CD4-positive, alpha-beta T cell treated with Interleukin-21 for 1 hour (primary cell): ENCODE results near the gene LAMC1.
A peak's percentile ranks its signal among the peaks of the same experiment; 100 is the strongest.

Experiments
- DNase-seq: peaks from one replicate; pipeline ENCODE4 v3.0.0-alpha.2; 2020

LAMC1 gene

GRCh38 chr1:183152180-183152579 is 129.0 kb downstream of the LAMC1 start:
- DNase-seq = no peak

- DNase-seq = no peak
Measured at GRCh38 chr1:183155939-183156338, 132.7 kb downstream of the LAMC1 start.

GRCh38 chr1:183159960-183160359 is 136.7 kb downstream of the LAMC1 start:
- no peak for DNase-seq

- DNase-seq = no peak
Measured at GRCh38 chr1:183161391-183161790, 138.2 kb downstream of the LAMC1 start.

GRCh38 chr1:183163316-183163715 is 140.1 kb downstream of the LAMC1 start:
- DNase-seq = no peak

- DNase-seq = no peak
Measured at GRCh38 chr1:183164340-183164739, 141.1 kb downstream of the LAMC1 start.

GRCh38 chr1:183164963-183165362 is 141.7 kb downstream of the LAMC1 start:
- DNase-seq = no peak

- DNase-seq = no peak
Measured at GRCh38 chr1:183165456-183165855, 142.2 kb downstream of the LAMC1 start.

GRCh38 chr1:183166454-183166853 is 143.2 kb downstream of the LAMC1 start:
- no peak for DNase-seq

- DNase-seq = no peak
Measured at GRCh38 chr1:183167676-183168075, 144.5 kb downstream of the LAMC1 start.

GRCh38 chr1:183168308-183168707 is 145.1 kb downstream of the LAMC1 start:
- no peak for DNase-seq

- DNase-seq = no peak
Measured at GRCh38 chr1:183173828-183174227, 150.6 kb downstream of the LAMC1 start.

- DNase-seq = no peak
Measured at GRCh38 chr1:183175631-183176030, 152.4 kb downstream of the LAMC1 start.

GRCh38 chr1:183178545-183178944 is 155.3 kb downstream of the LAMC1 start:
- DNase-seq = no peak

- DNase-seq = no peak
Measured at GRCh38 chr1:183179033-183179432, 155.8 kb downstream of the LAMC1 start.

GRCh38 chr1:183180218-183180617 is 157.0 kb downstream of the LAMC1 start:
- no peak for DNase-seq

- DNase-seq = no peak
Measured at GRCh38 chr1:183180634-183181056, 157.4 kb downstream of the LAMC1 start.

GRCh38 chr1:183185941-183186490 is 162.8 kb downstream of the LAMC1 start, which contains the start of gene LAMC2:
Gene LAMC2, plus strand, starts transcription at chr1:183186264. Its CDS starts 89 bp downstream, at chr1:183186353.
- DNase-seq = no peak

- DNase-seq = no peak
Measured at GRCh38 chr1:183186841-183187240, 163.6 kb downstream of the LAMC1 start.

GRCh38 chr1:183188240-183188639 is 165.0 kb downstream of the LAMC1 start:
- no peak for DNase-seq

GRCh38 chr1:183191833-183192232 is 168.6 kb downstream of the LAMC1 start:
- no peak for DNase-seq

- DNase-seq = no peak
Measured at GRCh38 chr1:183193963-183194525, 170.8 kb downstream of the LAMC1 start.

- DNase-seq = peak; percentile 5
Measured at GRCh38 chr1:183194527-183195141, 171.4 kb downstream of the LAMC1 start.

- no peak for DNase-seq
Measured at GRCh38 chr1:183195142-183195574, 171.9 kb downstream of the LAMC1 start.
